HG03175 (cell line): ENCODE results near the gene CLNK.

ENCODE experiments used
- ATAC-seq: cut with Tn5 transposase; IDR thresholded peaks from one replicate; pipeline ENCODE4 v1.9.1; 2021; ENCODE audit warnings: mild to moderate bottlenecking, moderate library complexity; ENCODE audit not compliant: unreplicated experiment

Gene CLNK

GRCh38 chr4:10524196-10524833, 160.3 kb downstream of the CLNK start:
- ATAC-seq, result no peak

GRCh38 chr4:10521424-10521823, 163.1 kb downstream of the CLNK start:
- ATAC-seq, result no peak

GRCh38 chr4:10509733-10510132, 174.8 kb downstream of the CLNK start:
- ATAC-seq, result no peak

- no peak for ATAC-seq
Measured at GRCh38 chr4:10506077-10506476, 178.5 kb downstream of the CLNK start.

- no peak for ATAC-seq
Measured at GRCh38 chr4:10504570-10505179, 179.9 kb downstream of the CLNK start.

- no peak for ATAC-seq
Measured at GRCh38 chr4:10502717-10503116, 181.9 kb downstream of the CLNK start.

GRCh38 chr4:10500776-10501175, 183.8 kb downstream of the CLNK start:
- ATAC-seq, result no peak

- ATAC-seq, result no peak
Measured at GRCh38 chr4:10496200-10496599, 188.4 kb downstream of the CLNK start.

- no peak for ATAC-seq
Measured at GRCh38 chr4:10495651-10496050, 188.9 kb downstream of the CLNK start.

- ATAC-seq, result no peak
Measured at GRCh38 chr4:10492464-10492863, 192.1 kb downstream of the CLNK start.

- no peak for ATAC-seq
Measured at GRCh38 chr4:10491401-10491800, 193.2 kb downstream of the CLNK start.

GRCh38 chr4:10490996-10491395, 193.6 kb downstream of the CLNK start:
- no peak for ATAC-seq

- no peak for ATAC-seq
Measured at GRCh38 chr4:10482913-10483312, 201.7 kb downstream of the CLNK start.

- ATAC-seq, result no peak
Measured at GRCh38 chr4:10480616-10481015, 204.0 kb downstream of the CLNK start.

GRCh38 chr4:10478621-10479020, 205.9 kb downstream of the CLNK start:
- no peak for ATAC-seq

GRCh38 chr4:10470505-10470904, 214.1 kb downstream of the CLNK start:
- ATAC-seq, result no peak

- ATAC-seq, result no peak
Measured at GRCh38 chr4:10466161-10466560, 218.4 kb downstream of the CLNK start.

GRCh38 chr4:10462876-10463275, 221.7 kb downstream of the CLNK start:
- ATAC-seq, result no peak

- ATAC-seq, result no peak
Measured at GRCh38 chr4:10461850-10462400, 222.6 kb downstream of the CLNK start.

- ATAC-seq, result peak; percentile 75
Measured at GRCh38 chr4:10461091-10461849, 223.3 kb downstream of the CLNK start.

GRCh38 chr4:10460313-10461047, 224.1 kb downstream of the CLNK start:
- ATAC-seq, result no peak
